GM18520 (cell line): ENCODE measurements around the gene FBXO44.

Experiments
- ATAC-seq: cut with Tn5 transposase; IDR thresholded peaks from one replicate; pipeline ENCODE4 v1.9.1; 2021; ENCODE audit not compliant: unreplicated experiment

The FBXO44 gene

DNA sequence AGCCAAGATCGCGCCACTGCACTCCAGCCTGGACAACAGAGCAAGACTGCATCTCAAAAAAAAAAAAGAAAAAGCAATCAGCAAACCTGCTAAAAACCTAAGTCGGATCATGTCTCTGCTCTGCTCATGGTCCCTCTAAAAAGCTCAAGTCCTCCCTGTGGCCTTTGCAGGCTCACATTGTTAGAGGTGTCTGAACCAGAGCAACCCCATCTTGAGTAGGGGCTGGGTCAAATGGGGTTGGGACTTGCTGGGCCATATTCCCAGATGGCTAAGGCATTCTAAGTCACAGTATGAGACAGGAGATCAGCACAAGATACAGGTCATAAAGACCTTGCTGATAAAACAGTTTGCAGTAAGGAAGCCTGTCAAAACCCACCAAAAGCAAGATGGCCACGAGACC, 33.8 kb downstream of the FBXO44 start:
- no peak for ATAC-seq

DNA sequence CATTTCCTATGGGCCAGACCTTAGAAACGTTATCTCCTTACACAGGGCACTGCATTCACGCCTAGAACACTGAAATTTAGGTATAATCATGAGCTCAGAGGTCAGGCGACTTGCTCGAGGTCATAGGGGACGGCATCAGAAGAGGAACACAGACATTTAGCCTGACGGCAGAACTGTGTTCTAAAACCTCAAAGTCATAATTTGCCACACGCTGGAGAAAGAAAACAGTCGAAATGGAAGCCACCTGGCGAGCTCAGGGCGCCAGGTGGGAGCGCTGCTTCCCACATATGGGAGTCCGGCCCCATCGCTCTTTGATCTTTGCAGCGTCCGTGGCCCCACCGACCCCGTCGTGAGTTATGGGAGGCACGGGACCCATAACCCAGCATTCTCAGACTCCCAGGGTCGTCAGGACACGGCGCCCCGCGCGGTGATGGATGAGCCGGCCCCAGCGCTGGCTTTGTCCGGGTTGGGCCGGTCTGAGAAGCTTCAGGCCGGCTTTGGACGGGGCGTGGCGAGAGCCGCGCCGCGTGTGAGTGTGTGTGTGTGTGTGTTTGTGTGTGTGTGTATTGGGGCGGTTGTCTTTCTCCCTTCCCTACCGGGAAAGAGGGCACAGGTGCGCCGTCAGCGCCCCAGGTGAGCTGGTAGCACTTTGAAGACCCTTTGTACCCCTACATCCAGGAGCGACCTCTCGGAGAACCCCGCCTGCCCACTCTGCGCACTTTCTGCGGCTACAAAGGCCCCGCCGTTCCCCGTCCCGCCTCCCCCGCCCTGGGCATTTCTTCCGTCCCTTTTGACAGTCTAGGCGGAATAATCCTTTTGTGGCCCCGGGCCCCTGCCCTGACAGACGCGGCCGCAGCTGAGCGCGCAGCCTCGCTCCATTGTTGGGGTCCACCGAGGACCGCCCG, 36.0 kb downstream of the FBXO44 start:
- no peak for ATAC-seq

DNA sequence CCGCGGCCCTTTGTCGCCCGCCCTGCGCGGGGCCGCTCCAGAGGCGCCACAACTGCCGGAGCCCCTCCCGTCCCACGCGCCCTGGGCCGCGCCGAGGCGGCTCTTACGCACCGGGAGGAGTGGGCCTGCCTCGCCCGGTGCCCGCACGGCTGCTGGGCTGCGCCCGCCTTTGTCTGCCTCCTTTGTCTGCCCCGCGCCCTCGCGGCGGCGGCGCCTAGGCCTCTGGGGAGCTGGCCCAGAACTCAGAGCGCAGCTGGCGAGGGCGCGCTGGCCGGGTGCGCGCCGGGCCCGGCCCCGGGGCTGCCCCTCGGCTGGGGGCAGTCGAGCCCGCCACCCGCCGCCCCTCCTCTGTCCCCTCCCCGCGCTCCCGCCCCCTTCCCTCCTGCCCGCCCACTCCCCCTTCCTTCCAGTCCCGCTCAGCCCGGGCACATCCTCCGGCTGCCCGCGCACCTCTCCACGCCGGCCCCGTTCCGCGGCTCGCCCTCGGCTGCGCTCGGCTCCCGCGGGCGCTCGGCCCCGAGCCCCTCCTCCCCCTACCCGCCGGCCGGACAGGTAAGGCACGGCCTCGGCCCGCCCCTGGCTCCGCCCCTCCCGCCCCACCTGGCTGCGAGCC, 36.7 kb downstream of the FBXO44 start, which contains the start of gene DRAXIN:
Gene DRAXIN (plus strand): TSS at position 409 of the 613 bp plus-strand sequence. CDS start 14,549 bp downstream, outside the sequence.
- no peak for ATAC-seq

DNA sequence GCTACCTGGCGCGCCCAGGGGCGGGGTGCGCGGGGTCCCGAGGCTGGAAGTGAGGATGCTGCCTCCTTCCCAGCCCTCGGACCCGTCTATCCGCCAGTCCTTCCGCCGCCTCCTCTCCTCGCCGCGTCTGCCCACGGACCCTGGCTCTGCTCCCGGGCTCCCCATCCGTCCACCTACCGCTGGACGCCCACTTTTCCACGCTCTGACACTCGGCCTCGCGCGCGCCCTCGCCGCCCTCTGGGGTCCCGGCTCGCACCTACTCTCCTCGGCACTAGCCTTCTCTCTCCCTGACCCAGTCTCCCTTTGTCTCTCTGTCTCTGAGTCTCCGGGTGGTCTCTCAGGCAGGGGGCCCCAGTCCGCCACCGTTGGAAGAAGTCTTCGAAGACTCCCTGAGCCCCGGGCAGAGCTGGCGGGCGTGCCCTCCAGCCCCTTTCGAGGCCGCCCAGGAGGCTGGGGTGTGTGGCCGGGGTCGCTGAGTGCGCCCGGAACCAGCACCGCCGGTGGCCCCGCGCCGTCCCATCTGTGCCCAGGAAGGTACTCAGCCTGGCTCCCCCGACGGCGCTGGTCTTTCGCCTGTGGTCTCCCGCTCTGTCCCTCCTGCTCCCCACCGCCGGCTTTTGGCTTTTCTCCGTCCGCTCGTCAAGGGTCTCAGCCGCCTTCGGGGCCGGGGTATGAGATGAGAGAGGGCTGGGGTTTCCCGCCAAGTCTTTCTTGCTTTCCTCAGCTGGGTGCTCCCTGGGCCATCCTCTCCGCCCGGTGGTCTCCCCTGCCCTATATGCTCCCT, 37.4 kb downstream of the FBXO44 start:
- no peak for ATAC-seq

DNA sequence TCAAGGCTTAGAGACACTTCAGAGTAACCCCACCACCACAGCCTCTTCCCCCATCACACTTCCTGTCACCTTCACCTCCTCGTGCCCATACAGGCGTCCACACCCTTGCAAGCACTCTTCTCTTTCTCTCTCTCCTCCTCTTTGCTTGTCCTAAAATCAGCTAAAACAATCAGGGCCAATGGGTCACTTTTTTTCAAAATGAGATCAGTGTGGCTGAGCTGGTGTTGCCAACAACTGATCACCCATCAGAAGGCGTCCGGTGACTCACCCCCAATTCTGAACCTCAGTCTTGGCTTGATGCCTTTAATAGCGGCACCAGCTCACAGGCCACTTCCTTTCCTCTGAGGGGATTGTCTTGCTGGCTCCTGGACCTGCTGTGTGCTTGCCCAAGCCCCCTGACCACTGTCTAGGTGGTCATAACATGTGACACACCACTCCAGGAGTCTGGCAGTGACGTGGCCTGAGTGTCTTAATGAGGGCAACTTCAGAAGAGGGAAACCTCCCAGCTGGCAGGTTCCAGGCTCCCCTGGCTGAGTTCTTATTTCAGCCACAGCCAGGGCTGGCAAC, 38.4 kb downstream of the FBXO44 start:
- ATAC-seq: no peak

DNA sequence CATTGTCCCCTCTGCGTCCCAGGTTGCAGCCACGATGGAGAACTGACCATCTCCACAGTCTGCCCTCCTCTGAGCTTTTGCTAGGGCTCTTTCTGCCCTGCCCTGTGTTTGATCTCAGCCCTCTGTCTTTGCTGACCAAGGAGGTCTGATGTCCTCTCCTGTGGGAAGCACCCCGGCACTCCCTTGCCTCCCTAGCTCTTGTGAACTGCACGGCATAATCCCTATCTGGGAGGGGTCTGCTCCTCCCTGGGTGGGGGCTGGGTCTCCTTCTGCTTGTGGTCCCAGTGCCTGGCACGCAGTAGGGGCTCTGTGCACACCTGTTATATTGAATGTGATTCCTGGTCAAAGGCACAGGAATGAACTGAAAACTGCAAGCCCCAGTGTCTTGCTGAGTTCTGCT, 39.2 kb downstream of the FBXO44 start:
- no peak for ATAC-seq

DNA sequence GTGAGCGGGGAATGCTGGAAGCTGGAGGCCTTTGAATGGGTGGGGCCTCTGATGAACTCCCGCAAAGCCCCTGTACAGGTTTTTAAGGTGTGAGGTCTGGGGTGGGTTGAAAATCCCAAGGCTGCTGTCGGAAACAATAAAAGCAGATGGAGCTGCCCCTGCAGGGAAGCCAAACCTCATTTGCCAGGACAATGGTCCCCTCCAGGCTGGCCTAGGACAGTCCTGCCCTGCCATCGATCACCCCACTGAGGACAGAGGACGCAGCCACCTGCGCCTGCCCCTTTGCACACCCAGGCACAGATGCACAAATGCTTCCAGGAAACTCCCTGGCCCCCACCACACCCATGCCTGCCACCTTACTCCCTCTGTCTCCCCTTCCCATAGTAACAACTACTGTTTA, 41.2 kb downstream of the FBXO44 start:
- ATAC-seq: no peak

DNA sequence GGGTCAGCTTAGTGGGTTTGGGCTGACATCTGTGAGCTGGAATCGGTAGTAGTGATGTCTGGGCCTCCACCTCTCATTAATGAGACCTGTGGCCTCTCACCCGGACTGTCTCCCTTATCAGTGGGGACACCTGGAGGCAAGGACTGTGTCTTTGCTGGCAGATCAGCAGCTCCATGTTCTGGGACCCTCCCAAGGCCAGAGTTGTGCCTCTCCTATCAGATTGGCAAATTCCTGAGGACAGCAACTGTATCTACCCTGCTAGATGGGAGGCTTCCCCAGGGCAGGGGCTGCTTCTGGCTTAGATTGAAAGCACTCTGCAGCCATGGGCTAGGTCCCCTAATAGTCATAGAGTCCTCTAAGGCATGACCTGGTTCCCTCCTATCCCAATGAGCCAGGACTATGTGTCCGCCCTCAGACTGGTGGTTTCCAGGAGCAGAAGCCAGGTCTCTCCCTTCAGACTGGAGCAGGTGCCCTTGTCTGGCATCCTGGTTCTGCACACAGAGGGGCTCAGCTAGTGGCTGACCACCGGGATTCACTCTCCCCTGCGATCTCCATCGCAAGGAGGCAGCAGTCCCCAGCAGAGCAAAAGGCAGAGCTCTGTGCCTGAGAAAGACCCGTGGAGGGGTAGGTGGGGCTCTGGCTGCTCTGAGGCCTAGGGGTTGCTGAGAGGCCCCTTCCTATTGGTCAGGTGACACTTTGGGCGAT, 42.7 kb downstream of the FBXO44 start:
- ATAC-seq: no peak

DNA sequence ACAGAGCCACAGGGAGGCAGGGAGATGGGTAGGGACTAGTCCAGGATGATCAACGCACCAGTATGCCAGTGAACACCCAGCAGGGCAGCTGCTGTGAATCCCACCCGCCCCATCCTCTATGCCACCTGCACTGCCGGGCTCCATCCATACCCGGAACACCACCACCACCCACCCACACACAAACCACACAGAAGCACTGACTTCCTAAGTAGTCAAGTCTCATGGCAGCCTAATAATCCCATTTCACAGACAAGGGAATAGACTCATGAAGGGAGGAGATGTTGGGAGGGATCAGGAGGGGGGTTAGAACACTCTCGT, 43.2 kb downstream of the FBXO44 start:
- ATAC-seq: no peak

DNA sequence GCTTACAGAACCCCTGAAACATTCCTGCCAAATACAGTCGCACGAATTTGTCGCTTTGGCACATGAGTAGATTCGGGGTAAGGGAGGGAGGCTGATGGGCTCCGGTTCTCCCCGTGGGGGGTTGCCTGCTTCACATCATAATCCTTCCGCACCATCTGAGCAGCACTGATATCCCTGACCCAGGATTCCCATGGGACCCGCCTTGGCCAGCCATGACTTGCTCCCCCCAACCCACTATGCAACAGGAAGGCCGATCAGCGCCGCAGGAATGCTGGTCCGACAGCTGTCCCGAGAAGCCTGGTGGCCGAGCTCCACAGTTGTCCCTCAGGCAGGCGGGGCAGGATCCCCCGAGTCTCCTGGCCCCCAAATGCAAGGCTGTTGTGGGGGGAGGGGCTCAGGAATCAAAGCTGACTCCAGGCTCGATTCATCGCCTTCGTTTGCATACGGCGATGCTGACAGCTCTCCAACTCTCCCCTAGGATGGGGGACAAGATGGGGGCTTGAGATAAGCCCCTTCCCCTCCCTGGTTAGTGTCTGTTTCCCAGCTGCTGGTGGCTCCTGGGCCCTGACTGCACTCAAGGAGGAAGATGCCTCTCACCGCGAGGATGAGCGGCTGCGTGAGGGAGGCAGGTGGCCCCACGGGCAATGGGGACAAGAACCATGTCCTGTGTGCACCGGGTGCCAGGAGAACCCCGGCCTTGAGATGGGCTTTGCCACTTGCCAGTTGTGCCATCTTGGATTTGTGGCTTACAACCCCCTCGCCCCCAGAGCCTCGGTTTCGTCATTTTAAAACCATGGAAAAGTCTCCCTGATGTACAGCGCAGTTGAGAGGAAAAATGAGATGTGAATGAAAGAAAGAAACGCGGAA, 46.2 kb downstream of the FBXO44 start:
- ATAC-seq: no peak

DNA sequence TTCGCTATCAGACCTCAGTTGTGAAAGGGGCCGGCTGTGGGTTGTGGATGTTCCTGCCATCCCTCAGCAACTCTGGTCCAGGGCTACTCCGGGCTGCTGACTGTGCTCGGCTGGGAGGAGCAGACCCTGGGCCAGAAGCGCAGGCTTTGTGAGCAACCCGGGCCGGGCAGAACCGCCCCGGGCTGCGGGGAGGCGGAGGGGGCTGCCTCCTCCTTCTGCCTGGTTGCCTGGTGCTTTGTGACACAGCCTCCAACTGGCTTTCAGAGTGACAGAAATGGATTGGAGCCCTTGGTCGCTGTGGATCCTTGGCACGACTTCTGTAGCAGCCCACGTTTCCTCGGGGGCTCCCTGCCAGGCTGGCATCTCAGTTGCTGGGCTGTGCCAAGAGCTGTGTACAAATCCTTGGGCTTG, 46.9 kb downstream of the FBXO44 start:
- ATAC-seq: no peak

DNA sequence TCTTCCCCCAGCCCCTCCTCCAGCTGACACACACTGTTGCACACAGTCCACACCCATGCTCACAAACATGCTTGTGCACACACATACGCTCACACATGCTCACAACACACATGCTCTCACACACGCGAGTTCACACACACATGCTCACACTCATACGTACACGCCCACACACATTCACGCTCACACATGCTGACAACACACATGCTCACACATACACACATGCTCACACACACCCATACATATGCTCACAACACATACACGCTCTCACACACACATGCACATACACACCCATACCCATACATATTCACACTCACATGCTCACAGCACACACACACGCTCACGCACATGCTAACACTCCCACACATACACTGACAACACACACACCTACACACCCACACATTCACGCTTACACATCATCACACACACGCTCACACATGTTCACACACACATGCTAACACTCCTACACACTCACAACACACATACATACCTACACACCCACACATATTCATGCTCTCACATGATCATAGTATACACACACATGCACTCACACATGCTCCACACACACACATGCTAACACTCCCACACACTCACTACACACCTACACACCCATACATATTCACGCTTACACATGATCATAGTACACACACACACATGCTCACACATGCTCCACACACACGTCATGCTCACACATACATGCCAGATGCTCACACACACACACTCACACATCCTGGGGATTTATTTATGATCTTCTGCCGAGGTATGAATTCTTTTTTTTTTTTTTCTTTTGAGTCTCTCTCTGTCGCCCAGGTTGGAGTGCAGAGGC, 47.5 kb downstream of the FBXO44 start:
- ATAC-seq: no peak

DNA sequence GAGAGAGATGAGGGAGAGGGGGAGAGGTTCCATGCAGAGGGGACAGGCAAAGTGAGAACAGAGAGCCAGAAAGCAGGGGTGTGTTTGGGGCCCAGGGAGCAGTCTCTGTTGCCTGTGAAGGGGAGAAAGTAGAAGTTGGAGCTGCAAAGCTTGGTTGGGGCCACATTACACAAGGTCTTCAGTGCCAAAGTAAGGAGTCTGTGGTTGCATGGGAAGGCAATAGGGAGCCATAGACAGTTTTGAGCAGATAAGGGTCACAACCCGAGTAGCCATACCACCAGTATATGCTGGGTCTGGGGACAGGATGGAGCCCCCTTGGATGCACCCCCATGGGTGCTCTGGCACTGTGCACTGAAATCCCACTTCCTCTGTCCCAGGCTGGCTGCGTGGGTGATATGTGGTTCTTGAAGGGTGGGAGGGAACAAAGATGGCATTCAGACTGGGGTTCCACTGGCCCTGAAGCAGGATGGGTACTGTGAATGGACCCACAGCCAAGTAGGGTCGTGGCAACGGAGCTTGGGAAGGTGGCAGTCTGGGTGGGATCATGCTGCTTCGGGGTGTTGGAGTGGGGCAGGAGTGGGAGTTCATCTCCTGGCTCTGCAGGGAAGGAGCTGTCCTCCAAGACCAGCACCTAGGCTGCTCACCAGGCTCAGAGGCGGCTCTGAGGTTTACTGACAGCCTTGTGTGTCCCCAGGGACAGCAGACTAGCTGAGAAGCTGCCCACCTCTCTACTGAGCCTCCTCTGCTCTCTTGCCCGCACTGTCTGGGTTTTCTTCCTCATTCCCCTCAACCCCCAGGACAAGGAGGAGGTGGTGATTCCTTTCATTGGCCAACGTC, 48.9 kb downstream of the FBXO44 start:
- no peak for ATAC-seq

DNA sequence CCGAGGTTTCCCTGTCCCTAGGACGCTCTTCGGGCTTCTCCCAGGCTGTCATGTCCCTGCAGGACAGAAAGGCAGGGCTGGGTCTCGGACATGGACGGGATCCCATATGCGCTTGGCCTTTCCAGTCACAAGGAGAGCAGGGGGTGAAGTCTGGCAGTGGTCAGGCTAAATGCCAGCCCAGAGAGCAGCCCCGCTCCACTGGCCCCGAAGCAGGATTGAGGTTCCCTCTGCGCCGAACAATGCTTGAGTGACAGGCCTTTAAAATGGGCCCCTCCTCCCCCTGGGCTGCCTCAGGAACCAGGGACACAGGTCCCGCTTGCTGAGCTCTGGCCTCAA, 49.5 kb downstream of the FBXO44 start:
- ATAC-seq: no peak

DNA sequence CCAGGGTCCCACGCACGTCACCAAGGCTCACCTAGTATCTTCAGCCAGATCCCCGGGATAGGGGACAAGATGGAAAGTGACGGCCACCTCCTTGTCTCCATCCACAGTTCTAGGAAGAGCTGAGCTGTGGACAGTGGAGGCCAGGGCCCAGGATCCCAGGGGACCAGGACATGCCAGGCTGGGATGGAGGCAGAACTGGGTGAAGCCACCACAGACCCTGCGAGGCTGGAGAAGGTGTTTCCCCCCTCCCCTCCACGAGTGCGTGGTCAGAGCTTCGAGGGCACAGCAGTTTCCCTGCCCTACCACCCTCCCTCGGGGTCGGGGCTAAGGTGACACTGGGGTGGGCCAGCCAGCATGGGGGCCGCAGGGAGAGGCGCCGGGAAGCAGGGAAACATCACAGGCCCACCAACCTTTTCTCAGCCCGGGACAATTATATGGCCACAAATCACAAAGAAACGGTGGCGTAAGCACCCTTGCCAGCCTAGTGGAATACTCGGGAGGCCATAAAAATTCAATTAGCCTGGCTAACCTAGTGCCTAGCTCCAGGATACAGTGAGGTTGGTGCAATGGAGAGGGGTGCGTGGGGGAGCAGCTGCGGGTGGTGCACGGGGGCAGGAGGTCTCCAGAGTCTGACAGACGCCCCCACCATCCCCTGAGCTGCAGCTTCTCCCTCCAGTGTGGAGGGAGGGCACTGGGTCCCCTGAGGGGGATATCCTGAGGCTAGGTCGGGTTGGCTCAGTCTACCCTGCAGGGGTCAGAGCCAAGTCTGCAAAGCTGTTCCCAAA, 50.2 kb downstream of the FBXO44 start:
- ATAC-seq: no peak

DNA sequence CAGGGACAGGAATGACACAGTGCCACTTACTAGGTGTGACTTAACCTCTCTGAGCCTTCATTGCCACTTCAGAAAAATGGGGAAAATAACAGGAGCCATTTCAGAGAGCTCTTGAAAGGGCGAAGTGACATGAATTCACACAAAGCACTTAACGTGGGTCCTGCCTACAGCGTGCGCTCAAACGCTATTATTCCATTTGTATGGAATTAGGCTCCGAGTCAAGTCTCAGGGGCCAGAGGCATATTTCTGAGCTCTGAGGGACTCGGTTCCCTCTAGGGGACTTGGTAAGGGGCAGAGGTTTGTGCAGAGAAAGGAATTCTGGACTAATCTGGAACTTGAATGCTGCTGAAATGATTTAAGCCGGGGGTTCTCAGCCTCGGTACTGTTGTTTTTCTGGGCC, 50.9 kb downstream of the FBXO44 start:
- ATAC-seq: no peak

DNA sequence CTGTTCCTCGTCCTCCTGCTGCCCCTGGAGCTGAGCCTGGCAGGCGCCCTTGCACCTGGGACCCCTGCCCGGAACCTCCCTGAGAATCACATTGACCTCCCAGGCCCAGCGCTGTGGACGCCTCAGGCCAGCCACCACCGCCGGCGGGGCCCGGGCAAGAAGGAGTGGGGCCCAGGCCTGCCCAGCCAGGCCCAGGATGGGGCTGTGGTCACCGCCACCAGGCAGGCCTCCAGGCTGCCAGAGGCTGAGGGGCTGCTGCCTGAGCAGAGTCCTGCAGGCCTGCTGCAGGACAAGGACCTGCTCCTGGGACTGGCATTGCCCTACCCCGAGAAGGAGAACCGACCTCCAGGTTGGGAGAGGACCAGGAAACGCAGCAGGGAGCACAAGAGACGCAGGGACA, 51.6 kb downstream of the FBXO44 start:
- no peak for ATAC-seq
